ENCODE measurements around the gene ARHGAP44.

DNA sequence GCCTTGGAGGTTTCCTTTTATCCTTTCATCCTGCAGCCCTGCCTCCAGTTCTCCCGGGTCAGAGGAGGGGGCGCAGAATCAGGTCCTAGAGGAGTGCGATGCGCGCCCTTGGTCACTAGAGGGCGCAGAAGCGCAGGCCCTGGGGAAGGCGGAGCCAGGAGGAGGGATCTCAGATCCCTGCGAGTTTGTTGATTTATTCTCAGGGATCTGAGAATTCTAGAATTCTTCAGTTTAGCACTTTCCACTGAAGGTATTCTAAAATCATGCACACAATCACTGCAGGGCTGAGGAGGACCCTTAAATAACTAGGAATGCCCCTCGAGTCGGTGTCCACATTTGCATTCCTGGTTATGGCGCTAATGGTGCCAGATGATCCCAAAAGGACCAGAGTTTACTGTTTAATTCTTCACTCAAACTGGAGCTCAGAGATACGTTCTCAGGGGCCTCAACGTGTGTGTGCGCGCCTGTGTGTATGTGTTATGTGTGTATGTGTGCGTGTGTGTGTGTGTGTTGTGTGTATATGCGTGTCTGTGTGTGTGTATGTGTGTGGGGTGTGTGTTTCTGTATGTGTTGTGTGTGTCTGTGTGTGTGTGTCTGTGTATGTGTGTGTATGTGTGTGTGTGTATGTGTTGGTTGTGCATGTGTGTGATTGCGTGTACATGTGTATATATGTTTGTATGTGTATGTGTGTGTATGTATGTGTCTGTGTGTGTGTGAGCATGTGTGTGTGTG is 235.4 kb downstream of the ARHGAP44 start:
- TF ChIP-seq, protein P1, sequence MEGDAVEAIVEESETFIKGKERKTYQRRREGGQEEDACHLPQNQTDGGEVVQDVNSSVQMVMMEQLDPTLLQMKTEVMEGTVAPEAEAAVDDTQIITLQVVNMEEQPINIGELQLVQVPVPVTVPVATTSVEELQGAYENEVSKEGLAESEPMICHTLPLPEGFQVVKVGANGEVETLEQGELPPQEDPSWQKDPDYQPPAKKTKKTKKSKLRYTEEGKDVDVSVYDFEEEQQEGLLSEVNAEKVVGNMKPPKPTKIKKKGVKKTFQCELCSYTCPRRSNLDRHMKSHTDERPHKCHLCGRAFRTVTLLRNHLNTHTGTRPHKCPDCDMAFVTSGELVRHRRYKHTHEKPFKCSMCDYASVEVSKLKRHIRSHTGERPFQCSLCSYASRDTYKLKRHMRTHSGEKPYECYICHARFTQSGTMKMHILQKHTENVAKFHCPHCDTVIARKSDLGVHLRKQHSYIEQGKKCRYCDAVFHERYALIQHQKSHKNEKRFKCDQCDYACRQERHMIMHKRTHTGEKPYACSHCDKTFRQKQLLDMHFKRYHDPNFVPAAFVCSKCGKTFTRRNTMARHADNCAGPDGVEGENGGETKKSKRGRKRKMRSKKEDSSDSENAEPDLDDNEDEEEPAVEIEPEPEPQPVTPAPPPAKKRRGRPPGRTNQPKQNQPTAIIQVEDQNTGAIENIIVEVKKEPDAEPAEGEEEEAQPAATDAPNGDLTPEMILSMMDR (IDR thresholded peaks at IDR 0.05) = peak; percentile 98
- no peak for TF ChIP-seq EZH2 (IDR thresholded peaks at IDR 0.05; ENCODE audit: borderline replicate concordance, insufficient read depth, low read depth, low read length, poor library complexity, severe bottlenecking)

All from B cell (primary cell).